ENCODE results near the gene PHOX2B.

GRCh38 chr4:41763729-41764128 is 15.2 kb upstream of the PHOX2B start:
- TF ChIP-seq POLR2A (IDR thresholded peaks at IDR 0.05): no peak
- no peak for TF ChIP-seq CTCF (IDR thresholded peaks at IDR 0.05 in 4 of 5, conservative IDR thresholded peaks at IDR 0.05 in 1 of 5)
